Endothelial cell of umbilical vein (primary cell): ENCODE results near the gene PHC3.

Experiments used
- CTCF ChIP-seq, 2 donors: IDR thresholded peaks; 1 replicate in 1 of 2; 2 replicates in 1 of 2; pipeline ENCODE4 v1.5.1; 2011; ENCODE audit warnings: low read length in 2 of 2, mild to moderate bottlenecking in 2 of 2, moderate library complexity in 2 of 2, control low read depth in 1 of 2, inconsistent platforms in 1 of 2, low read depth in 1 of 2; ENCODE audit not compliant: insufficient read depth in 1 of 2; ENCODE audit errors: extremely low read depth in 1 of 2
- EZH2 ChIP-seq: IDR thresholded peaks from 2 replicates; pipeline ENCODE4 v1.6.1; 2012; ENCODE audit warnings: borderline replicate concordance, low read depth, mild to moderate bottlenecking, moderate library complexity, low read length, inconsistent platforms; ENCODE audit not compliant: severe bottlenecking
- FOS ChIP-seq: IDR thresholded peaks from 2 replicates; pipeline ENCODE4 v1.6.1; 2011; ENCODE audit warnings: mild to moderate bottlenecking, low read length, moderate library complexity, borderline replicate concordance; ENCODE audit not compliant: insufficient read depth
- POLR2A ChIP-seq: IDR thresholded peaks from 2 replicates; pipeline ENCODE4 v1.6.1; 2012; ENCODE audit warnings: low read depth, mild to moderate bottlenecking, control low read depth, low read length
- POLR2AphosphoS5 ChIP-seq: IDR thresholded peaks from 2 replicates; pipeline ENCODE4 v1.6.1; 2012; ENCODE audit warnings: low read depth, mild to moderate bottlenecking, control low read depth, low read length, moderate library complexity; ENCODE audit not compliant: insufficient read depth

GRCh38 chr3:170063691-170064090, 117.8 kb downstream of the PHC3 start:
- TF ChIP-seq CTCF (IDR thresholded peaks at IDR 0.05; ENCODE audit: extremely low read depth in 1 of 2, insufficient read depth in 1 of 2, low read depth in 1 of 2, low read length in 2 of 2): no peak
- TF ChIP-seq POLR2AphosphoS5: no peak
- TF ChIP-seq FOS: no peak
- TF ChIP-seq POLR2A: no peak
- no peak for TF ChIP-seq EZH2
